ENCODE data around the gene SYS1.

The SYS1 gene

DNA sequence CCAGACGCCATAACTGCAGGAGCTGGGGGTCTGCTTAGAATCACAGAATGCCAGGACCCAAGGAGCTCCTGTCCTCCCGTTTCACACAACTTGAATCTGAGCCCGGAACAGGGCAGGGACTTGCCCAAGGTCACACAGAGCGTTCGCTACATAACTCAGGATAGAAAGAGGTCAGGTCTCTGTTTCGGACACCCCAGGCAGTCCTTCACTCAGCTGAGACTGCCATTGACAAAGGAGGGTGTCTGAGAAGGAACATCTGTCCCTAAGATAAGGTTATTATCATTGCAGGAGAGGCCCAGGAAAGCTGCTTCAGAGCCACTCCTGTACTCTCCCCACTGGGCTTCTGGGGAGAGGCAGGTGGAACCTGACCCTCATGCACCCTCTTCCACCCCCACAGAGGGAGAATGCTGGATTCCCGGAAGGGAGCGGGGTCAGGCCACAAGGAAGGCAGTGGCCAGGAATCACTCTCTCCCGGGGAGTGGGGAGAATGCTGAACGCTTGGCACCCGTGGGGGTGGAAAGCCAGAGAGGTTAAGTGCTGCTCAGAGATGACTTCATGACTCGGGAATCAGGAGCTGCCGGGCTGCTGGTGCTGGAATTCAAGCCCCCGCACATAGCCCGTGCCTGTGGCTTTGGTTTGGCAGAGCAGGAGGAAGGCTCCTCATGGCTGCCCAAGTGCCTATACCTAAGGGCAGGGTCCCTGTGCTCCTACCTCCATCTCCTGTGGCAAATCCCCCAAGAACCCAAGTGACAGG, 25.4 kb upstream of the SYS1 start:
- H3K27ac ChIP-seq, result no peak overlapping the region
- no peaks in the 10 kb centered on the region for H3K27me3 ChIP-seq
- no peaks in the 10 kb centered on the region for H3K4me1 ChIP-seq (ENCODE audit: control insufficient read depth in 1 of 2, insufficient read depth in 1 of 2, low read depth in 1 of 2, low read length in 1 of 2)
- H3K9me3 ChIP-seq, result no peaks in the 10 kb centered on the region
- no peaks in the 10 kb centered on the region for H3K36me3 ChIP-seq
- TF ChIP-seq, protein P1, sequence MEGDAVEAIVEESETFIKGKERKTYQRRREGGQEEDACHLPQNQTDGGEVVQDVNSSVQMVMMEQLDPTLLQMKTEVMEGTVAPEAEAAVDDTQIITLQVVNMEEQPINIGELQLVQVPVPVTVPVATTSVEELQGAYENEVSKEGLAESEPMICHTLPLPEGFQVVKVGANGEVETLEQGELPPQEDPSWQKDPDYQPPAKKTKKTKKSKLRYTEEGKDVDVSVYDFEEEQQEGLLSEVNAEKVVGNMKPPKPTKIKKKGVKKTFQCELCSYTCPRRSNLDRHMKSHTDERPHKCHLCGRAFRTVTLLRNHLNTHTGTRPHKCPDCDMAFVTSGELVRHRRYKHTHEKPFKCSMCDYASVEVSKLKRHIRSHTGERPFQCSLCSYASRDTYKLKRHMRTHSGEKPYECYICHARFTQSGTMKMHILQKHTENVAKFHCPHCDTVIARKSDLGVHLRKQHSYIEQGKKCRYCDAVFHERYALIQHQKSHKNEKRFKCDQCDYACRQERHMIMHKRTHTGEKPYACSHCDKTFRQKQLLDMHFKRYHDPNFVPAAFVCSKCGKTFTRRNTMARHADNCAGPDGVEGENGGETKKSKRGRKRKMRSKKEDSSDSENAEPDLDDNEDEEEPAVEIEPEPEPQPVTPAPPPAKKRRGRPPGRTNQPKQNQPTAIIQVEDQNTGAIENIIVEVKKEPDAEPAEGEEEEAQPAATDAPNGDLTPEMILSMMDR (IDR thresholded peaks at IDR 0.05), result no peak
- no peak overlapping the region for H3K4me3 ChIP-seq (ENCODE audit: low read depth in 1 of 2, low read length in 1 of 2)

DNA sequence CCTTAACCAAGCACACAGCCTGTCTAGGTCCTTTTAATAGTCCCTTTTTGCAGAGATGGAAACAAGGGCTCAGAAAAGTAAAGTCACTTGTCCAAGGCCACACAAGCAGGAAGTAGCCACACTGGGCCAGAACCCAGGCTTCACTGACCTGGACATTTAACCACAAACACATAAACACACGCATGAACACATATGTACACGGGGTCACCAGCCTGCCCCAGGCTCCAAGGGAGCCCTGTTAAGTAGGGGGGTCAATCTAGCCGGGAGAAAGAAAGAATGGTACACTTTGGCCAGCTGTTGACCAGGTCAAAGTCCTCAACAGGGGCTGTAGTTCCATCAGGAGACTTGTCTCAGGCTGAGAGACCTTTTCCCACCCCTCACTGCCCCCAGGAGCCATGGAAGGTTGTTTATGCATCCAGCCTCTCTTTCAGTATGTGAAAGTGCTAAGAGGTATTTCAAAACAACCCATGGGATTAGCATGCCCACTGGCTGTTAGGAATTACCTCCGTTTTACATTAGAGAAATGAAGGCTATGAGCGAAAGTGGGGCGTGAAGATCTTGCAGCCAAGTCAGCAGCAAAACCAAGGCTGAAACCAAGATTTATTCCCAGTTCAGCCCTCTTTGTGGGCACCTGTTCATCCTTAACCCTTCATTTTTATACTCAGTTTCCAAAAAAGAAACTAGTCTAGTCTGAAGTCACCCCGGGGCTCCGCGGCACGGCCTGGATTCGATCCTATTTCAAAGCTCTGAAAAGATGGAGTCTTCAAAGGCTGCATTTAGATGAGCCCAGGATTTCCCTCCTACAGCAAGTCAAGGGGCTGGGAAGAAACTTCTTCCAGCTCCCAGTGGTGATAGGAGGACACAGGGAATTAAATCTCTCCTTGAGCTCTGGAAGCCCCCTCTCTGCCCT, 24.6 kb upstream of the SYS1 start:
- Histone ChIP-seq H3K4me1 (ENCODE audit: control insufficient read depth in 1 of 2, insufficient read depth in 1 of 2, low read depth in 1 of 2, low read length in 1 of 2) (no peaks in the 10 kb centered on the region), H3K27me3 (peaks cover 5% of the 10 kb centered on the region), H3K36me3 (no peaks in the 10 kb centered on the region), H3K4me3 (ENCODE audit: low read depth in 1 of 2, low read length in 1 of 2) (no peak overlapping the region), H3K9me3 (no peaks in the 10 kb centered on the region), H3K27ac (no peak overlapping the region)
- TF ChIP-seq, protein P1 (IDR thresholded peaks at IDR 0.05), result no peak

DNA sequence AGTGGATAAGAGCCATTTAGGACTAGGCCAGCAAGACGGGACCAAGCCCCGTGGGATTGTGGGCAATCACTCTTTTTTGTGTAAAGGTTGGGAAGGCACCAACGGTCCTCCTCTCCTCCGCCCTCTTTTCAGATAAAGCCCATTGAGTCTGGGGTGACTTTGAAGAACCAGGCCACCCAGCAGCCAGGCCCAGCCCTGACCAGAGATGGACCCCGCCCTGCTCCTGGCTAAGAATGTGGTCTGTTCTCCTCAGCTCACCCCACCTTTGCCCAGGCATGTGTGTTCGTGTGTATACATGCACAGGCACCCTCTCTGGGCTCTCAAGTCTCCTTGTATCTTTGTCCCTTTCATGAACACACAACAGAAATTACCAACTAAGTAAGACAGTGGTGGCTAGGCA, 23.9 kb upstream of the SYS1 start:
- no peaks in the 10 kb centered on the region for H3K9me3 ChIP-seq
- TF ChIP-seq, protein P1 (IDR thresholded peaks at IDR 0.05), result no peak
- no peak overlapping the region for H3K27ac ChIP-seq
- no peaks in the 10 kb centered on the region for H3K4me1 ChIP-seq (ENCODE audit: control insufficient read depth in 1 of 2, insufficient read depth in 1 of 2, low read depth in 1 of 2, low read length in 1 of 2)
- peaks cover 8% of the 10 kb centered on the region for H3K27me3 ChIP-seq
- no peaks in the 10 kb centered on the region for H3K36me3 ChIP-seq
- H3K4me3 ChIP-seq (ENCODE audit: low read depth in 1 of 2, low read length in 1 of 2), result no peak overlapping the region

DNA sequence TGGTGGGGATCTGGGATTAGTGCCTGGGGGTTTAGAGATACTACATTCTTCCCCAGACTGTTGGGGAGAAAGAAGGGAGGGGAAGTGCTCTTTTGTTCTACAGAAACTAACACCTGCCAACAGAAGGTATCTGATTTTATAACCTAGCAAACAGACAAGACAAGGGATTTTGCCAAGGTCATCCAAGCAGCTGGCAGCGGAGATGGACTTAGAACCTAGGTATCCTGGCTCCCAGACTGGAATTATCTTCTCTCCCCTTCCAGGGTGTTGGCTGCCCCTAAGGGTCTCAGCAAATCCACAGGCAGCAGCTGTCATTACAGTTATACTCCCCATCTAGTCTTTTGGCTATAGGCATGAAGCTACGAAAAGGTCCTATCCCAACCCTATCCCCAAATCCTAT, 23.2 kb upstream of the SYS1 start:
- H3K4me3 ChIP-seq (ENCODE audit: low read depth in 1 of 2, low read length in 1 of 2), result no peak overlapping the region
- H3K27ac ChIP-seq, result no peak overlapping the region
- peaks cover 15% of the 10 kb centered on the region for H3K27me3 ChIP-seq
- no peaks in the 10 kb centered on the region for H3K4me1 ChIP-seq (ENCODE audit: control insufficient read depth in 1 of 2, insufficient read depth in 1 of 2, low read depth in 1 of 2, low read length in 1 of 2)
- TF ChIP-seq, protein P1 (IDR thresholded peaks at IDR 0.05), result no peak
- no peaks in the 10 kb centered on the region for H3K36me3 ChIP-seq
- H3K9me3 ChIP-seq, result no peaks in the 10 kb centered on the region

DNA sequence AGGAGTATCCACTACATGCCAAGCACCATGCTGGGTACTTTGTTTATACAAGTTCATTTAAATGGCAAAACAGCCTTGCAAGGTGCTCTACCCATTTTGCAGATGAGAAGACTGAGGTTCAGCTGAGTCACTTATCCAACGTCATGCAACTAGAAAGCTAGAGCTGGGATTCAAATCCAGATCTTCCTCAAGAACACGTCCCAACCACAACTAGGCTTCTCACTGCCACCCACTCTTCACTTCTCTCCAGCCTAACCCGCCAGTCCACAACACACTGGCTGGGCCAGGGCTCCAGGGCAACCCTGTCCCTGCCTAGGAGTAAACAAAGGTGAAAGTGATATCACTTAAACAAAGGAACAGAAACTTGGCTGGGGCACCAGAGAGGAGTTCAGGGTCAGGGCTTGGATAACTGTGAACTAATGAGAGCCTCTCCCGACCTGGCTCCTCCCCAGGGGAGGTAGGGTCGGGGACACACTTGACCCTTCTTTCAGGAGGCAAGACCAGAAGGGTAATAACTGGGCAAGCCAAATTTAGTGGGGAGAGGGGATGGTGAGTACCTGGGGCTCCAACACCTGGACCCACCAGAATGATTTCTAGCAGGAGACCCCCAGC, 22.6 kb upstream of the SYS1 start:
- Histone ChIP-seq H3K27ac (no peak overlapping the region), H3K36me3 (no peaks in the 10 kb centered on the region), H3K9me3 (no peaks in the 10 kb centered on the region), H3K4me1 (ENCODE audit: control insufficient read depth in 1 of 2, insufficient read depth in 1 of 2, low read depth in 1 of 2, low read length in 1 of 2) (no peaks in the 10 kb centered on the region), H3K27me3 (peaks cover 21% of the 10 kb centered on the region), H3K4me3 (ENCODE audit: low read depth in 1 of 2, low read length in 1 of 2) (no peak overlapping the region)
- TF ChIP-seq, protein P1 (IDR thresholded peaks at IDR 0.05), result no peak

Measured in neutrophil (primary cell).